CD4-positive, CD25-positive, alpha-beta regulatory T cell (primary cell): ENCODE data around the gene SPATS1. TPM values are rescaled to one million over a fixed set of nuclear protein-coding genes. Genes with fewer than 3 reads are reported as not detected.
"Not testable (repeated sequence)": the region's sequence is repeated elsewhere in the genome, so short reads cannot be mapped to it uniquely, and the experiment has no call there.

ENCODE experiments used
- ATAC-seq, 2 donors: fragments of 150-1000 bp; cut with Tn5 transposase; one replicate each; pipeline ENCODE4 v1.10.0; 2021; ENCODE audit warnings: low read depth in 2 of 2, moderate number of reproducible peaks in 2 of 2, moderate library complexity in 1 of 2
- DNase-seq, 3 donors: peaks; one replicate each; pipeline versions ENCODE4 v3.0.0 to v3.0.0-alpha.2; 2012 to 2022; ENCODE audit warnings: mixed read lengths in 1 of 3
- H3K27ac ChIP-seq: one replicate; pipeline ENCODE4 v1.7.0; 2013; ENCODE audit warnings: mild to moderate bottlenecking, low read length; ENCODE audit not compliant: insufficient read depth, poor library complexity, severe bottlenecking
- H3K27me3 ChIP-seq: one replicate; pipeline ENCODE4 v1.7.0; 2013; ENCODE audit warnings: low read length; ENCODE audit not compliant: control insufficient read depth, insufficient read depth
- H3K36me3 ChIP-seq: one replicate; pipeline ENCODE4 v1.7.0; 2013; ENCODE audit warnings: mild to moderate bottlenecking, low read length, moderate library complexity; ENCODE audit not compliant: control insufficient read depth, insufficient read depth
- H3K4me1 ChIP-seq: 2 replicates; pipeline ENCODE4 v1.7.0; 2013; ENCODE audit warnings: mild to moderate bottlenecking, low read length; ENCODE audit not compliant: insufficient read depth, control insufficient read depth, poor library complexity, severe bottlenecking
- H3K4me3 ChIP-seq: one replicate; pipeline ENCODE4 v1.7.0; 2013; ENCODE audit warnings: low read depth, mild to moderate bottlenecking, low read length, moderate library complexity
- H3K9me3 ChIP-seq, 2 experiments: 1 replicate in 1 of 2; 2 replicates in 1 of 2; pipeline ENCODE4 v1.7.0; 2013; ENCODE audit warnings: low read length in 2 of 2, mild to moderate bottlenecking in 1 of 2, moderate library complexity in 1 of 2; ENCODE audit not compliant: control insufficient read depth in 2 of 2
- H3K27ac Mint-ChIP-seq, 3 donors: one replicate each; pipeline ENCODE4 v1.8.0; 2020 to 2022; ENCODE audit warnings: mild to moderate bottlenecking in 3 of 3, mixed read lengths in 3 of 3, moderate library complexity in 2 of 3
- H3K27me3 Mint-ChIP-seq: one replicate; pipeline ENCODE4 v1.8.0; 2022; ENCODE audit warnings: mild to moderate bottlenecking, mixed read lengths
- H3K36me3 Mint-ChIP-seq: one replicate; pipeline ENCODE4 v1.8.0; 2020; ENCODE audit warnings: mixed read lengths
- H3K4me1 Mint-ChIP-seq, 4 donors: one replicate each; pipeline ENCODE4 v1.8.0; 2020 to 2022; ENCODE audit warnings: mixed read lengths in 4 of 4, mild to moderate bottlenecking in 1 of 4
- H3K4me3 Mint-ChIP-seq, 4 donors: one replicate each; pipeline ENCODE4 v1.8.0; 2020 to 2022; ENCODE audit warnings: mild to moderate bottlenecking in 4 of 4, mixed read lengths in 4 of 4, moderate library complexity in 3 of 4
- H3K9me3 Mint-ChIP-seq, 7 donors: one replicate each; pipeline ENCODE4 v1.8.0; 2020 to 2022; ENCODE audit warnings: mixed read lengths in 7 of 7, mild to moderate bottlenecking in 3 of 7, moderate library complexity in 2 of 7
- polyA plus RNA-seq, 4 donors: library from polyadenylated mRNA; unstranded; fragments of 300-500 nt; fragmentation: Illumina TruSeq; gene quantifications; one replicate each; pipeline ENCODE4 v1.2.3, GENCODE V29; 2021
- total RNA-seq: library from RNA; stranded (reverse); gene quantifications from one replicate; pipeline ENCODE4 v1.2.3, GENCODE V29; 2022

SPATS1 gene
- total and polyA plus RNA-seq, 5 donors from 2014 or later = not detected

DNA sequence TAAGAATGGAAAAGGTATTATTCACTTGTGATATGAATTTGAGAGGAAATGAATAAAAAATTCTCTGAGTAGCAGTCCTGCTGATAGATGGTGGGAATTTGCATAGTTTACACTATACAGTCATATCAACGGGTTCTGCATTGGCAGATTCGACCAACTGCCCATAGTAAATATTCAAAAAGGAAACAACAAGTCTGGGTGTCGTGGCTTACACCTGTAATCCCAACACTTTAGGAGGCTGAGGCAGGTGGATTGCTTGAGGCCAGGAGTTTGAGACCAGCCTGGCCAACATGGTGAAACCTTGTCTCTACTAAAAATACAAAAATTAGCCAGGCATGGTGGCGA, 8.2 kb downstream of the SPATS1 start:
- H3K27ac Mint-ChIP-seq, H3K27ac ChIP-seq, H3K4me1 ChIP-seq, DNase-seq, H3K36me3 Mint-ChIP-seq, H3K27me3 ChIP-seq, H3K4me3 Mint-ChIP-seq, H3K36me3 ChIP-seq, H3K4me1 Mint-ChIP-seq, H3K9me3 ChIP-seq, ATAC-seq, H3K4me3 ChIP-seq, H3K9me3 Mint-ChIP-seq: not testable (repeated sequence)
- H3K27me3 Mint-ChIP-seq = peaks cover 29% of the 10 kb centered on the region

DNA sequence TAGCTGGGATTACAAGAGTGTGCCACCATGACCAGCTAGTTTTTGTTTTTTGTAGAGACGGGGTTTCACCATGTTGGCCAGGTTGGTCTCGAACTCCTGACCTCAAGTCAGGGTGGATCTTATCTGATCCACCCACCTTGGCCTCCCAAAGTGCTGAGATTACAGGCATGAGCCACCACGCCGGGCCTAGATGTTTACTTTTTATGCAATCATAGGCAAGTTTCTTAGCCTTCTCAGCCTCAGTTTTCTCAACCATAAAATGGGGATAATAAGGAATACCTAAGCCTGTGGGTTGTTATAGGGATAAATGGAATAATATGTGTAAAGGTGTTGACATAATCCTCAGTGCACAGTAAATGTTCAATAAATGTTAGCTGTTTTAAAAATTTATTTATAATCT, 9.8 kb downstream of the SPATS1 start:
- Histone ChIP-seq H3K27ac (no peak overlapping the region), H3K4me1 (no peaks in the 10 kb centered on the region), H3K27me3 (no peaks in the 10 kb centered on the region), H3K4me3 (no peak overlapping the region), H3K36me3 (no peaks in the 10 kb centered on the region), H3K9me3 (no peaks in the 10 kb centered on the region)
- no peaks in the 10 kb centered on the region for H3K4me1 Mint-ChIP-seq
- ATAC-seq (no peak), DNase-seq (no peak)
- no peaks in the 10 kb centered on the region for H3K36me3 Mint-ChIP-seq
- H3K27me3 Mint-ChIP-seq = peaks cover 24% of the 10 kb centered on the region
- H3K9me3 Mint-ChIP-seq = peaks cover 0 to 4% (median 0%) of the 10 kb centered on the region in 7 donors
- no peak overlapping the region for H3K27ac Mint-ChIP-seq
- H3K4me3 Mint-ChIP-seq = no peak overlapping the region

DNA sequence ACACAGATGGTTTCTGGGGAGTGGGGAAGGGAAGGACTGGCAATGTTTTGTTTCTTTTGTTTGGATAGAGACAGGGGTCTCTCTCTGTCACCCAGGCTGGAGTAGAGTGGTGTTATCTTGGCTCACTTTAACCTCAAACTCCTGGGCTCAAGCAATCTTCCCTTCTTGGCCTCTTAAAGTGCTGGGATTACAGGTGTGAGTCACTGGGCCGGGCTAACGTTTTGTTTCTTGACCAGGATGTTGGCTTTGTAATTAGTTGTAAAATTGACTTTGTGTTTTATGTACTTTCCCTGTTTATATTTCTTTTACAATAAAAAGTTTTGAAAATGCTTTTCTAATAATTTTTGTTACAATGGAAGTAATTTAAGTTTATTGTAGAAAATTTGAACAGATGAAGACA, 10.9 kb downstream of the SPATS1 start:
- ATAC-seq = no peak
- no peaks in the 10 kb centered on the region for H3K36me3 ChIP-seq
- H3K4me1 Mint-ChIP-seq = no peaks in the 10 kb centered on the region
- H3K27ac ChIP-seq = no peak overlapping the region
- DNase-seq = no peak
- no peaks in the 10 kb centered on the region for H3K9me3 ChIP-seq
- H3K4me3 ChIP-seq = no peak overlapping the region
- no peaks in the 10 kb centered on the region for H3K36me3 Mint-ChIP-seq
- peak overlapping the region in 1 of 4 donors; percentile 4 for H3K4me3 Mint-ChIP-seq
- H3K27ac Mint-ChIP-seq = no peak overlapping the region
- H3K27me3 Mint-ChIP-seq = peaks cover 32% of the 10 kb centered on the region
- no peaks in the 10 kb centered on the region for H3K4me1 ChIP-seq
- H3K9me3 Mint-ChIP-seq = peaks cover 0 to 4% (median 0%) of the 10 kb centered on the region in 7 donors
- H3K27me3 ChIP-seq = peaks cover 2% of the 10 kb centered on the region

DNA sequence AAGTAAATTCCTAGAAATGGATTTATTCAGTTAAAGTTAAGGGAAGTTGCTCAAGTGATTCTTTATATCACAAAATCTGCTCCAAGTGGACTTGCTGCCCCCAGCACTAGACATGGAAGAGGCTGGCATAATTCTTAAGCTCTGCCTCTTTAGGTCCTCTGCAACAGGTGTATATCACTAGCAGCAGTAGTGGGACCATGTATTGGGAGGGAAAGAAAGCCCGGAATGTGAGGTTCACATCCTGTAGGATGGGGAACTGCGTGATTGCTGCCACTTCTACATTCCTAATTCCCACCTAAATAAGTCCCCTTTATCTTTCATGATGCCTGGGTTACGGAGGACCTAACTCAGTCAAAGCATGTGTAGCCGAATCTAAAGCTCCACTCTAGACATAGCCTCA, 13.2 kb downstream of the SPATS1 start:
- Histone ChIP-seq H3K9me3 (no peaks in the 10 kb centered on the region), H3K27me3 (peaks cover 2% of the 10 kb centered on the region), H3K36me3 (no peaks in the 10 kb centered on the region), H3K4me1 (no peaks in the 10 kb centered on the region), H3K4me3 (no peak overlapping the region), H3K27ac (no peak overlapping the region)
- Mint-ChIP-seq H3K27me3 (peaks cover 36% of the 10 kb centered on the region), H3K9me3 (peaks cover 0 to 4% (median 0%) of the 10 kb centered on the region in 7 donors), H3K36me3 (no peaks in the 10 kb centered on the region), H3K27ac (no peak overlapping the region), H3K4me3 (no peak overlapping the region), H3K4me1 (no peaks in the 10 kb centered on the region)
- no peak for DNase-seq
- ATAC-seq = no peak

DNA sequence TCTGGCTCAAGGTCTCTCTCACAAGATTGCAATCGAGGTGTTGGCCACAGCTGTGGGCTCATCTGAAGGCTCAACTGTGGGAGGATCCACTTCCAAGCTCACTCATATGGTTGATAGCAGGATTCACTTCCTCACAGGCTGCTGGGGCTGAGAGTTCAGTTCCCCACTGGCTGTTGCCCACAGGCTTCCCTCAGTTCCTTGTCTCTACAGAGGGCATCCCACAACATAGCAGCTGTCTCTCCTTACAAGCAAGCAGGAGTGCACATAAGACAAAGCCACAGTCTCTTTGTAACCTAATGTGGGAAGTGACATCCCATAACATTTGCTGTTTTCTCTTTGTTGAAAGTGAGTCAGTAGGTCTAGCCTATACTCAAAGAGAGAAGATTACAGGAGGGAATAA, 14.0 kb downstream of the SPATS1 start:
- Mint-ChIP-seq H3K4me1 (no peaks in the 10 kb centered on the region), H3K36me3 (no peaks in the 10 kb centered on the region), H3K27me3 (peaks cover 40% of the 10 kb centered on the region), H3K27ac (no peak overlapping the region), H3K4me3 (no peak overlapping the region), H3K9me3 (peaks cover 0 to 4% (median 0%) of the 10 kb centered on the region in 7 donors)
- H3K9me3 ChIP-seq = no peaks in the 10 kb centered on the region
- no peaks in the 10 kb centered on the region for H3K4me1 ChIP-seq
- no peak for DNase-seq
- no peak overlapping the region for H3K4me3 ChIP-seq
- H3K27me3 ChIP-seq = peaks cover 2% of the 10 kb centered on the region
- no peaks in the 10 kb centered on the region for H3K36me3 ChIP-seq
- no peak for ATAC-seq
- H3K27ac ChIP-seq = no peak overlapping the region

DNA sequence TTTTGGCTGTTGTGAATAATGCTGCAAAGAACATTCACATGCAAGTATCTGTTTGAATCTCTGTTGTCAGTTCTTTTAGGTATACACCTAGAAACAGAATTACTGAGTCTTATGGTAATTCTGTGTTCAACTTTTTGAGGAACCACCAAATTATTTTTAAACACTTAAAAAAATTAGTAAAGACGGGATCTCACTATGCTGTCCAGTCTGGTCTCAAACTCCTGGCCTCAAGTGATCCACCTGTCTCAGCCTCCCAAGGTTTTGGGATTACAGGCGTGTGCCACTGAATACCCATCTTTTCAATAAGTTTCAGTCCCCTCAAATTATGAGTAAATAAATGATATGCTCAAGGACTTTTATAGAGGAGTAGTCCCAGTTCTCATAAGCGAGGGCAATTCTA, 17.5 kb downstream of the SPATS1 start:
- Histone ChIP-seq H3K9me3 (no peaks in the 10 kb centered on the region), H3K4me1 (no peaks in the 10 kb centered on the region), H3K27me3 (peaks cover 2% of the 10 kb centered on the region), H3K36me3 (no peaks in the 10 kb centered on the region), H3K27ac (no peak overlapping the region), H3K4me3 (no peak overlapping the region)
- H3K9me3 Mint-ChIP-seq = peaks cover 0 to 4% (median 0%) of the 10 kb centered on the region in 7 donors
- no peak for DNase-seq
- H3K27ac Mint-ChIP-seq = no peak overlapping the region
- no peak overlapping the region for H3K4me3 Mint-ChIP-seq
- H3K4me1 Mint-ChIP-seq = no peaks in the 10 kb centered on the region
- H3K27me3 Mint-ChIP-seq = peaks cover 55% of the 10 kb centered on the region
- H3K36me3 Mint-ChIP-seq = no peaks in the 10 kb centered on the region
- no peak for ATAC-seq

DNA sequence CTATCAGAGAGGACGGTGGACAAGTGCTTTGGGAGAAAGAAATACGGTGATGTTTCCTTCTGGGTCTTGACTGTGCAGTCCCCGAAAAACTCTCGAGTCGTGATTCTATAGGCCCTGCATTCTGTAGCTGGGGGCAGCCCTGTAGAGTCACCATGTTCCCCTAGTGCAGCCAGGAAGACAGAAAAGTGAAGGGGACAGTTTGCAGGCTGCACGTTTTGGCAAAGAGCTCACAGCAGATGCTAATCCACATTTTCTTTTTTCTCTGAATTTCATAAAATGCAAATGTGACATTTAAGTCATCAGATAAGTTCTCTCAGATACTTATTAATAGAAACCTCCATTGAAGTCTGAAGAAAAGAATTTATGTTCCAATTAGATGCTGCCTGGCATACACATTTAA, 19.5 kb downstream of the SPATS1 start:
- DNase-seq (no peak), ATAC-seq (no peak)
- Mint-ChIP-seq H3K36me3 (no peaks in the 10 kb centered on the region), H3K4me3 (no peak overlapping the region), H3K9me3 (no peaks in the 10 kb centered on the region), H3K4me1 (no peaks in the 10 kb centered on the region), H3K27ac (no peak overlapping the region), H3K27me3 (peaks cover 55% of the 10 kb centered on the region)
- Histone ChIP-seq H3K36me3 (no peaks in the 10 kb centered on the region), H3K9me3 (no peaks in the 10 kb centered on the region), H3K27me3 (peaks cover 2% of the 10 kb centered on the region), H3K27ac (no peak overlapping the region), H3K4me1 (no peaks in the 10 kb centered on the region), H3K4me3 (no peak overlapping the region)

DNA sequence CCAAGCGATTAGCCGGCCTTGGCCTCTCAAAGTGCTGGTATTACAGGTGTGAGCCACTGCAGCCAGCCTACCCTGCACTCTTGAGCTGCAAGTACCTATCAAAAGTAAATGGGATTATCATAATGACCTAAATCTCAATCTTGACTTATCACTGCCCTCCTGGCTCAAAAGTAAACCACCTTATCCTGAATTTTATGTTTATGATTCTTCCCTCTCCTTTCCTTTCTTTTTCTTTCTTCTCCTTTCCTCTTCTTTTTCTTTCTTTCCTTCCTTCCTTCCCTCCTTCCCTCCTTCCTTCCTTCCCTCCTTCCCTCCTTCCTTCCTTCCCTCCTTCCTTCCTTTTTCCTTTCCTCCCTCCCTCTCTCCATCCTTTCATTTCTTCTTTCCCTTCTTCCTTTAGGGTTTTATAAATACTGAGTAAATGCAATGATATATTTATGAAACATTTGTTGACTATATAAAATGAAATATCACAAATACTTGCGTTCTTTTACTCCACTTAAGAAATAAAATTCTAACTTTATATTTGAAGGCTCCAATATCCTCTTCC, 21.0 kb downstream of the SPATS1 start:
- no peak for DNase-seq
- Histone ChIP-seq H3K36me3 (no peaks in the 10 kb centered on the region), H3K9me3 (no peaks in the 10 kb centered on the region), H3K27me3 (peaks cover 3% of the 10 kb centered on the region), H3K27ac (no peak overlapping the region), H3K4me1 (no peaks in the 10 kb centered on the region), H3K4me3 (no peak overlapping the region)
- no peak for ATAC-seq
- Mint-ChIP-seq H3K36me3 (no peaks in the 10 kb centered on the region), H3K4me3 (no peak overlapping the region), H3K4me1 (no peaks in the 10 kb centered on the region), H3K27ac (no peak overlapping the region), H3K27me3 (peaks cover 40% of the 10 kb centered on the region), H3K9me3 (no peaks in the 10 kb centered on the region)
